Measurements from ENCODE around the gene SLC6A18. TPM values are rescaled to one million over a fixed set of nuclear protein-coding genes. Genes with fewer than 3 reads are reported as not detected.

The SLC6A18 gene
- total and polyA plus RNA-seq, 2 donors from 2014 or later = 1.5 TPM; not detected in 1

GRCh38 chr5:1180096-1180495 is 45.1 kb upstream of the SLC6A18 start:
- Histone ChIP-seq H3K4me3 (ENCODE audit: low read length in 3 of 3) (no peak overlapping the region), H3K9ac (ENCODE audit: low read length in 3 of 3) (no peak overlapping the region), H3K27ac (ENCODE audit: low read depth in 2 of 2, low read length in 2 of 2) (no peak overlapping the region), H3K4me1 (ENCODE audit: control insufficient read depth in 2 of 3, insufficient read depth in 2 of 3, low read depth in 1 of 3, low read length in 3 of 3) (no peaks in the 10 kb centered on the region), H3K27me3 (ENCODE audit: control insufficient read depth, insufficient read depth, low read length) (no peaks in the 10 kb centered on the region), H3K9me3 (ENCODE audit: control insufficient read depth in 2 of 3, insufficient read depth in 1 of 3, low read length in 3 of 3) (no peaks in the 10 kb centered on the region), H3K36me3 (ENCODE audit: control insufficient read depth in 2 of 3, insufficient read depth in 3 of 3, low read length in 3 of 3) (no peaks in the 10 kb centered on the region)
- intact Hi-C loops (cut with DNase I) = no loop called here
- FAIRE-seq = no peak
- no peak for TF ChIP-seq CTCF (IDR thresholded peaks at IDR 0.05; ENCODE audit: borderline replicate concordance, extremely low read depth, insufficient read depth)
- DNase-seq = no peak

GRCh38 chr5:1180841-1181271 is 44.3 kb upstream of the SLC6A18 start:
- Histone ChIP-seq H3K4me3 (ENCODE audit: low read length in 3 of 3) (no peak overlapping the region), H3K4me1 (ENCODE audit: control insufficient read depth in 2 of 3, insufficient read depth in 2 of 3, low read depth in 1 of 3, low read length in 3 of 3) (peaks cover 0 to 4% (median 1%) of the 10 kb centered on the region in 3 donors), H3K9me3 (ENCODE audit: control insufficient read depth in 2 of 3, insufficient read depth in 1 of 3, low read length in 3 of 3) (no peaks in the 10 kb centered on the region), H3K27me3 (ENCODE audit: control insufficient read depth, insufficient read depth, low read length) (no peaks in the 10 kb centered on the region), H3K27ac (ENCODE audit: low read depth in 2 of 2, low read length in 2 of 2) (no peak overlapping the region), H3K36me3 (ENCODE audit: control insufficient read depth in 2 of 3, insufficient read depth in 3 of 3, low read length in 3 of 3) (no peaks in the 10 kb centered on the region), H3K9ac (ENCODE audit: low read length in 3 of 3) (no peak overlapping the region)
- FAIRE-seq = no peak
- DNase-seq = peak in 1 of 5 donors; percentile 58
- intact Hi-C loops (cut with DNase I) = no loop called here
- no peak for TF ChIP-seq CTCF (IDR thresholded peaks at IDR 0.05; ENCODE audit: borderline replicate concordance, extremely low read depth, insufficient read depth)

- Histone ChIP-seq H3K27ac (ENCODE audit: low read depth in 2 of 2, low read length in 2 of 2) (peak overlapping the region in 1 of 2 donors; percentile 51), H3K36me3 (ENCODE audit: control insufficient read depth in 2 of 3, insufficient read depth in 3 of 3, low read length in 3 of 3) (no peaks in the 10 kb centered on the region), H3K9ac (ENCODE audit: low read length in 3 of 3) (no peak overlapping the region), H3K27me3 (ENCODE audit: control insufficient read depth, insufficient read depth, low read length) (no peaks in the 10 kb centered on the region), H3K4me1 (ENCODE audit: control insufficient read depth in 2 of 3, insufficient read depth in 2 of 3, low read depth in 1 of 3, low read length in 3 of 3) (peaks cover 0 to 5% (median 5%) of the 10 kb centered on the region in 3 donors), H3K4me3 (ENCODE audit: low read length in 3 of 3) (no peak overlapping the region), H3K9me3 (ENCODE audit: control insufficient read depth in 2 of 3, insufficient read depth in 1 of 3, low read length in 3 of 3) (no peaks in the 10 kb centered on the region)
- intact Hi-C loops (cut with DNase I) = no loop called here
- FAIRE-seq (no peak), DNase-seq (peak in 1 of 5 donors; percentile 68)
- TF ChIP-seq CTCF (IDR thresholded peaks at IDR 0.05; ENCODE audit: borderline replicate concordance, extremely low read depth, insufficient read depth) = no peak
Observed at GRCh38 chr5:1181451-1182359, 43.5 kb upstream of the SLC6A18 start.

All from kidney (tissue), 14 donors.